ENCODE measurements around the gene CHAC2. TPM values are rescaled to one million over a fixed set of nuclear protein-coding genes. Genes with fewer than 3 reads are reported as not detected.
A peak's percentile ranks its signal among the peaks of the same experiment; 100 is the strongest.
"Not testable (repeated sequence)": the region's sequence is repeated elsewhere in the genome, so short reads cannot be mapped to it uniquely, and the experiment has no call there.

CHAC2 gene
- total RNA-seq, 2 donors from 2014 or later: 9.4 to 12.5 TPM

GRCh38 chr2:53820048-53820447 is 52.4 kb downstream of the CHAC2 start:
- Mint-ChIP-seq H3K27ac (no peak overlapping the region), H3K27me3 (ENCODE audit: low read depth) (no peaks in the 10 kb centered on the region), H3K36me3 (ENCODE audit: insufficient read depth in 2 of 2) (peaks cover 0 to 16% of the 10 kb centered on the region in 2 donors), H3K9me3 (no peaks in the 10 kb centered on the region), H3K4me1 (ENCODE audit: low read depth) (no peaks in the 10 kb centered on the region), H3K4me3 (no peak overlapping the region)
- ATAC-seq (replicated peaks in 1 of 2): no peak
- no peak for DNase-seq

GRCh38 chr2:53820711-53821110 is 53.1 kb downstream of the CHAC2 start:
- H3K4me1 Mint-ChIP-seq (ENCODE audit: low read depth): no peaks in the 10 kb centered on the region
- no peak for ATAC-seq (replicated peaks in 1 of 2)

GRCh38 chr2:53821810-53822209 is 54.2 kb downstream of the CHAC2 start:
- Mint-ChIP-seq H3K4me3 (no peak overlapping the region), H3K4me1 (ENCODE audit: low read depth) (no peaks in the 10 kb centered on the region), H3K27ac (no peak overlapping the region), H3K36me3 (ENCODE audit: insufficient read depth in 2 of 2) (peaks cover 0 to 9% of the 10 kb centered on the region in 2 donors), H3K9me3 (no peaks in the 10 kb centered on the region), H3K27me3 (ENCODE audit: low read depth) (no peaks in the 10 kb centered on the region)
- ATAC-seq (replicated peaks in 1 of 2) (no peak), DNase-seq (no peak)

More at GRCh38 chr2:53820711-53821110, 53.1 kb downstream of the CHAC2 start:
- no peaks in the 10 kb centered on the region for H3K9me3 Mint-ChIP-seq
- DNase-seq: no peak
- H3K4me3 Mint-ChIP-seq: no peak overlapping the region
- H3K27ac Mint-ChIP-seq: no peak overlapping the region
- H3K27me3 Mint-ChIP-seq (ENCODE audit: low read depth): no peaks in the 10 kb centered on the region
- peaks cover 0 to 9% of the 10 kb centered on the region in 2 donors for H3K36me3 Mint-ChIP-seq (ENCODE audit: insufficient read depth in 2 of 2)

- DNase-seq: peak; percentile 10 to 16
- H3K4me1 Mint-ChIP-seq (ENCODE audit: low read depth); H3K9me3 Mint-ChIP-seq; H3K4me3 Mint-ChIP-seq; H3K27ac Mint-ChIP-seq; ATAC-seq (replicated peaks in 1 of 2); H3K36me3 Mint-ChIP-seq (ENCODE audit: insufficient read depth in 2 of 2); H3K27me3 Mint-ChIP-seq (ENCODE audit: low read depth): not testable (repeated sequence)
These were observed 56.0 kb downstream of the CHAC2 start for GRCh38 chr2:53823639-53824038.

Other genes starting within 250 kb of the CHAC2 start
- gene ASB3, start 19.1 kb downstream of the CHAC2 start, total RNA-seq: 10 to 100 TPM; 29.6 to 31.7 TPM
- 10 to 100 TPM; 24.4 to 31.4 TPM for gene ERLEC1, start 19.2 kb downstream of the CHAC2 start, total RNA-seq
- 1 to 10 TPM; 1.0 to 1.2 TPM for gene GPR75, start 92.2 kb downstream of the CHAC2 start, total RNA-seq
- gene PSME4, start 203.2 kb downstream of the CHAC2 start, total RNA-seq: 10 to 100 TPM; 36.9 to 39.5 TPM